ENCODE data around the gene HS1BP3.

GRCh38 chr2:20684581-20685063 is 33.7 kb upstream of the HS1BP3 start:
- no peak for TF ChIP-seq EZH2 (IDR thresholded peaks at IDR 0.05; ENCODE audit: low read length, unreplicated experiment)
- no peak for TF ChIP-seq CTCF (conservative IDR thresholded peaks at IDR 0.05; ENCODE audit: low read depth, low read length)
- no peak for TF ChIP-seq EZH2phosphoT487 (IDR thresholded peaks at IDR 0.05; ENCODE audit: borderline replicate concordance, low read length)

All from PC-3 (cell line).